Measurements from ENCODE around the gene GDPD5. TPM values are rescaled to one million over a fixed set of nuclear protein-coding genes. Genes with fewer than 3 reads are reported as not detected.

Gene GDPD5
- total and polyA plus RNA-seq, 9 of the 15 experiments (the other 6 are each of a cell fraction or from before 2014, with no cell fraction given): 0.32 to 27.3 (median 8.0) TPM

DNA sequence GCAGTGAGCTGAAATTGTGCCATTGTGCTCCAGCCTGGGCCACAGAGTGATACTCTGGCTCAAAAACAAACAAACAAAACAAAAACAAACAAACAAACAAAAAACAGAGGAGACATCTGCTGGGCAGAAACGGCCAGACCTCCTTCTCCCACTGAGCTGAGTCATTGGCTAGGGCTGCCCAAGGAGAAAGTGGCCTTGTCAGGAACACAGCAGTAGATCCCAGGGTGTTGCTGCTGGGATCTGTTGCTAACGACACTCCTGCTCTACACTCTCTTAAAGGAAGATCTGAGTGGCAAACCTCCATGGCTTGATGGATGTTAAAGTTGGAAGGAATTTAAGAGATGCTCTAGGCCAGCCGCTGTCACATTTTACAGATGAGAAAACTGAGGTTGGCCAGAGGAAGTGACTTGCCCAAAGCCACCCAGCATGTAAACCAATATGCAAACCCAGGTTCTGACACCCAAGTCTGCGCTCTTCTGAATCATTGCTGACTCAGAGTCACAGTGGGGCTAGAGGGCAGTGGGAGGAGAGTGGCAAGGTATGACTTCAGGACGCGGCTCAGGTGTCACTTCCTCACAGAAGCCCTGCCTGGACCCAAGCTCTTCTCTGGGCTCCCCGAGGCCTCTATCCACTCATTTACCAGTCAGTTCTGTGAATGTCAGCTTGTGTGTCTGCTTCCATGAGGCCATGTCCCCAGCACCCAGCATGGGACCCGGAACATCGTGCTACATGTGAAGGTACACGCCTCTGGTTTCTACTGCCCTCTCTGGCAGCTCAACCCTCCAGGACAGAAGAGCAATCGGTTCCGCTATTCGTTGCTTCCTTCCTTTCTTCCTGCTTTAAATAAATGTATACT is 11.3 kb upstream of the GDPD5 start (continued):
- TF ChIP-seq, protein P1, sequence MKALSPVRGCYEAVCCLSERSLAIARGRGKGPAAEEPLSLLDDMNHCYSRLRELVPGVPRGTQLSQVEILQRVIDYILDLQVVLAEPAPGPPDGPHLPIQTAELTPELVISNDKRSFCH (CRISPR knock-in tag; IDR thresholded peaks at IDR 0.05): no peak
- TF ChIP-seq, protein P1 (tag; IDR thresholded peaks at IDR 0.05): no peak
- TF ChIP-seq HDAC6 (IDR thresholded peaks at IDR 0.05; ENCODE audit: low read depth, low read length) (no peak), MTF1 (CRISPR knock-in tag; IDR thresholded peaks at IDR 0.05; ENCODE audit: borderline replicate concordance) (no peak), POLR2H (tag; IDR thresholded peaks at IDR 0.05; ENCODE audit: low read depth) (no peak), SREBF2 (CRISPR knock-in tag; IDR thresholded peaks at IDR 0.05) (no peak), CCNT2 (IDR thresholded peaks at IDR 0.05; ENCODE audit: borderline replicate concordance, extremely low read depth, insufficient read length, low read depth, low read length) (no peak), PHF8 (IDR thresholded peaks at IDR 0.05; ENCODE audit: borderline replicate concordance, low read length) (no peak; the same call in 1 of the 2 replicates), MTA2 (IDR thresholded peaks at IDR 0.05; ENCODE audit: low read depth) (no peak), ZNF24 (IDR thresholded peaks at IDR 0.05) (no peak), TCFL5 (CRISPR knock-in tag; conservative IDR thresholded peaks at IDR 0.05) (no peak), ESRRA (IDR thresholded peaks at IDR 0.05; ENCODE audit: borderline replicate concordance, low read depth) (no peak), L3MBTL2 (IDR thresholded peaks at IDR 0.05) (peak; percentile 86), SLC30A9 (CRISPR knock-in tag; IDR thresholded peaks at IDR 0.05) (no peak), JUN (IDR thresholded peaks at IDR 0.05; ENCODE audit: borderline replicate concordance, low read depth, low read length) (peak; percentile 67), JUN (CRISPR knock-in tag; IDR thresholded peaks at IDR 0.05; ENCODE audit: borderline replicate concordance) (peak; percentile 83; the same call in 1 of the 2 replicates), ZNF76 (CRISPR knock-in tag; IDR thresholded peaks at IDR 0.05; ENCODE audit: borderline replicate concordance) (no peak), RNF2 (IDR thresholded peaks at IDR 0.05) (no peak), KDM2B (CRISPR knock-in tag; IDR thresholded peaks at IDR 0.05) (no peak)
- TF ChIP-seq, protein P2, sequence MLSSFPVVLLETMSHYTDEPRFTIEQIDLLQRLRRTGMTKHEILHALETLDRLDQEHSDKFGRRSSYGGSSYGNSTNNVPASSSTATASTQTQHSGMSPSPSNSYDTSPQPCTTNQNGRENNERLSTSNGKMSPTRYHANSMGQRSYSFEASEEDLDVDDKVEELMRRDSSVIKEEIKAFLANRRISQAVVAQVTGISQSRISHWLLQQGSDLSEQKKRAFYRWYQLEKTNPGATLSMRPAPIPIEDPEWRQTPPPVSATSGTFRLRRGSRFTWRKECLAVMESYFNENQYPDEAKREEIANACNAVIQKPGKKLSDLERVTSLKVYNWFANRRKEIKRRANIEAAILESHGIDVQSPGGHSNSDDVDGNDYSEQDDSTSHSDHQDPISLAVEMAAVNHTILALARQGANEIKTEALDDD (IDR thresholded peaks at IDR 0.05): no peak
- TF ChIP-seq, protein P3, sequence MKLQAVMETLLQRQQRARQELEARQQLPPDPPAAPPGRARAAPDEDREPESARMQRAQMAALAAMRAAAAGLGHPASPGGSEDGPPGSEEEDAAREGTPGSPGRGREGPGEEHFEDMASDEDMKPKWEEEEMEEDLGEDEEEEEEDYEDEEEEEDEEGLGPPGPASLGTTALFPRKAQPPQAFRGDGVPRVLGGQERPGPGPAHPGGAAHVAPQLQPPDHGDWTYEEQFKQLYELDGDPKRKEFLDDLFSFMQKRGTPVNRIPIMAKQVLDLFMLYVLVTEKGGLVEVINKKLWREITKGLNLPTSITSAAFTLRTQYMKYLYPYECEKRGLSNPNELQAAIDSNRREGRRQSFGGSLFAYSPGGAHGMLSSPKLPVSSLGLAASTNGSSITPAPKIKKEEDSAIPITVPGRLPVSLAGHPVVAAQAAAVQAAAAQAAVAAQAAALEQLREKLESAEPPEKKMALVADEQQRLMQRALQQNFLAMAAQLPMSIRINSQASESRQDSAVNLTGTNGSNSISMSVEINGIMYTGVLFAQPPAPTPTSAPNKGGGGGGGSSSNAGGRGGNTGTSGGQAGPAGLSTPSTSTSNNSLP (IDR thresholded peaks at IDR 0.05; ENCODE audit: borderline replicate concordance, low read depth, low read length): no peak
- TF ChIP-seq, protein P4, sequence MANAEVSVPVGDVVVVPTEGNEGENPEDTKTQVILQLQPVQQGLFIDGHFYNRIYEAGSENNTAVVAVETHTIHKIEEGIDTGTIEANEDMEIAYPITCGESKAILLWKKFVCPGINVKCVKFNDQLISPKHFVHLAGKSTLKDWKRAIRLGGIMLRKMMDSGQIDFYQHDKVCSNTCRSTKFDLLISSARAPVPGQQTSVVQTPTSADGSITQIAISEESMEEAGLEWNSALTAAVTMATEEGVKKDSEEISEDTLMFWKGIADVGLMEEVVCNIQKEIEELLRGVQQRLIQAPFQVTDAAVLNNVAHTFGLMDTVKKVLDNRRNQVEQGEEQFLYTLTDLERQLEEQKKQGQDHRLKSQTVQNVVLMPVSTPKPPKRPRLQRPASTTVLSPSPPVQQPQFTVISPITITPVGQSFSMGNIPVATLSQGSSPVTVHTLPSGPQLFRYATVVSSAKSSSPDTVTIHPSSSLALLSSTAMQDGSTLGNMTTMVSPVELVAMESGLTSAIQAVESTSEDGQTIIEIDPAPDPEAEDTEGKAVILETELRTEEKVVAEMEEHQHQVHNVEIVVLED (CRISPR knock-in tag; IDR thresholded peaks at IDR 0.05): no peak
- TF ChIP-seq, protein P5, sequence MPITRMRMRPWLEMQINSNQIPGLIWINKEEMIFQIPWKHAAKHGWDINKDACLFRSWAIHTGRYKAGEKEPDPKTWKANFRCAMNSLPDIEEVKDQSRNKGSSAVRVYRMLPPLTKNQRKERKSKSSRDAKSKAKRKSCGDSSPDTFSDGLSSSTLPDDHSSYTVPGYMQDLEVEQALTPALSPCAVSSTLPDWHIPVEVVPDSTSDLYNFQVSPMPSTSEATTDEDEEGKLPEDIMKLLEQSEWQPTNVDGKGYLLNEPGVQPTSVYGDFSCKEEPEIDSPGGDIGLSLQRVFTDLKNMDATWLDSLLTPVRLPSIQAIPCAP (CRISPR knock-in tag; IDR thresholded peaks at IDR 0.05; ENCODE audit: borderline replicate concordance): no peak
